NCI-H446 (cell line): Measurements from ENCODE around the gene ADGRB2.

ENCODE experiments used
- DNase-seq, 2 experiments: peaks; one replicate each; lab custom pipeline; 2025; lab: John Stamatoyannopoulos, UW

The ADGRB2 gene, protein sequence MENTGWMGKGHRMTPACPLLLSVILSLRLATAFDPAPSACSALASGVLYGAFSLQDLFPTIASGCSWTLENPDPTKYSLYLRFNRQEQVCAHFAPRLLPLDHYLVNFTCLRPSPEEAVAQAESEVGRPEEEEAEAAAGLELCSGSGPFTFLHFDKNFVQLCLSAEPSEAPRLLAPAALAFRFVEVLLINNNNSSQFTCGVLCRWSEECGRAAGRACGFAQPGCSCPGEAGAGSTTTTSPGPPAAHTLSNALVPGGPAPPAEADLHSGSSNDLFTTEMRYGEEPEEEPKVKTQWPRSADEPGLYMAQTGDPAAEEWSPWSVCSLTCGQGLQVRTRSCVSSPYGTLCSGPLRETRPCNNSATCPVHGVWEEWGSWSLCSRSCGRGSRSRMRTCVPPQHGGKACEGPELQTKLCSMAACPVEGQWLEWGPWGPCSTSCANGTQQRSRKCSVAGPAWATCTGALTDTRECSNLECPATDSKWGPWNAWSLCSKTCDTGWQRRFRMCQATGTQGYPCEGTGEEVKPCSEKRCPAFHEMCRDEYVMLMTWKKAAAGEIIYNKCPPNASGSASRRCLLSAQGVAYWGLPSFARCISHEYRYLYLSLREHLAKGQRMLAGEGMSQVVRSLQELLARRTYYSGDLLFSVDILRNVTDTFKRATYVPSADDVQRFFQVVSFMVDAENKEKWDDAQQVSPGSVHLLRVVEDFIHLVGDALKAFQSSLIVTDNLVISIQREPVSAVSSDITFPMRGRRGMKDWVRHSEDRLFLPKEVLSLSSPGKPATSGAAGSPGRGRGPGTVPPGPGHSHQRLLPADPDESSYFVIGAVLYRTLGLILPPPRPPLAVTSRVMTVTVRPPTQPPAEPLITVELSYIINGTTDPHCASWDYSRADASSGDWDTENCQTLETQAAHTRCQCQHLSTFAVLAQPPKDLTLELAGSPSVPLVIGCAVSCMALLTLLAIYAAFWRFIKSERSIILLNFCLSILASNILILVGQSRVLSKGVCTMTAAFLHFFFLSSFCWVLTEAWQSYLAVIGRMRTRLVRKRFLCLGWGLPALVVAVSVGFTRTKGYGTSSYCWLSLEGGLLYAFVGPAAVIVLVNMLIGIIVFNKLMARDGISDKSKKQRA (N-terminal part only)

DNA sequence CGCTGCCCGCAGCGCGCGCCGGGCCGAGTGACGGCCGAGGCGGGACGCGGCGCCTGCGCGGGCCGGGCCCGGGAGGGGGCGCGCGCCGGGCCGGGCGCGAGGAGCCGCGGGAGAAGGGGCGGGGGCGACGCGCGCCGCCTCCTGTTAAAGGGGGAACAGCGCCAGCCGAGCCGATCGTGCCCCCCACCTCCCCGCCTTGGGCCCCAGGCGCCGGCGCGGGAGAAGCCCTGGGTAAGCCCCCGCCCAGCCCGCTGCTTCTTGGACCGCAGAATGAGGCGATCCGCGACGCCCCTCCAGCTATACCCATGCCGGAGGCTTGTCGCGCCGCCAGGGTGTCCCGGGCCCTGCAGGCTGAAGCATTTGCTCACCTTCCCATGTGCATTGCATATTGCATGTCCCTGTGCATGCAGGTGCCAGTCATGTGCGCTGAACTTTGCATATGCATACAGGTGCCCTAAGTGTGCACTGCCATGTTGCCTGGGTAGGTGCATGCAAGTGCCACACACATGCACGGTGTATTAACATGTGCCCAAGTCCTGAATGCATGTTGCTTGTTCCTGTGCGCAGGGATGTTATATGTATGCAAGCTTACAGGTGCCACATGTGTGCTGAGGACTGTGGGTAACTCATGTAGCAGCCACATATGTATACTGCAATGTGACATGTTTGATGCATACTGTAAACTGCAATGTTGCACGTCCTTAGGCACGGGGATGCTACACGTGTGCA, at the start of gene ADGRB2:
Gene ADGRB2, minus strand, starts transcription at position 29 of the 729 bp plus-strand sequence. CDS start 7,119 bp downstream, outside the sequence.
- peak in 1 of 2 experiments; percentile 43 for DNase-seq

DNA sequence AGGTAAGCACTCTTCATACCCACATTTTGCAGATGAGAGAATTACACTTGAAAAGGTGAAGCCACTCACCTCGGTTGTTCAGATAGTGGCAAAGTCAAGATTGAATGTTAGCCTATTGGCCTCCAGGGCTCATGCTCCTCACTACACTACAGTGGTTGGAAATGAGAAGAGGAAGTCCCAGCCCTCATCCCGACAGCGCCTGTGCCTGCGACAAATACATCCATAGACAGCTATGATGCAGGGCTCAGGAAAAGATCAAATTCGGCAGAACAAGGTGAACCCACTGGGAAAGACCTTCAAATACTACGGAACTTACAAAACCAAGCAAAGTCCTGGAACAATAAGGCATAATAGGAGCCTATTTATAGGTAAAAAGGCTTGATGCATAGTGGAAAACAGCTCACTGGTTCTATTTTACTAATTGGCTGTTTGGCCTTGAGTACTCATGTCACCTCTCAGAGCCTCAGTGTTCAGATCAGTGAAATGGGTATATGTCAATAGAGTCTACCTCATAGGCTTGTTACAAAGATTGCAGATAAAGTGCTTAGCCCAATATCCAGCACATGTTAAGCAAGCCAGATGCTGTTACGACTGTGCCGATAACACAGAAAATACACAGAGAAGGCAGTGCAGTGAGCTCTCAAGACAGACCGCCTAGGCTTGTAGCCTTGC, 48.2 kb upstream of the ADGRB2 start:
- DNase-seq: no peak

DNA sequence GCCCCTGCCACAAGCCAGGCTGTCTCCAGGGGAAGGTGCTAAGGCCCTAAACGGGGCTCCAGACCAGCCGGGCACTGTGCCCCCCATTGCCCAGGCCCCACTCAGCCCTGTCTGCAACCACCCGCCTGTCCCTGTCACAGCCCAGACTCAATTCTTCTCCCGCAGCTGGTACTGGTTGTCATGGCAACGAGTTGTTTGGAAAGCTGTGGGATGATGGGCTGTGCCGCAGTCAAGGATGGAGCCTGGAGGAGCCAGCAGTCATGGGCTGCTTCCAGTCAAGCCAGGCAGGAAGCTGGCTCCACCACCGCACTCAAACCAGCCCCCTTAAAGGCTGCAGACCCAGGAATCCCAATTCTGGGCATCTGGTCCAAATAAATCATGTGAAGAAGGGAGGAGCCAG, 47.5 kb upstream of the ADGRB2 start:
- DNase-seq: peak; percentile 40 to 62

DNA sequence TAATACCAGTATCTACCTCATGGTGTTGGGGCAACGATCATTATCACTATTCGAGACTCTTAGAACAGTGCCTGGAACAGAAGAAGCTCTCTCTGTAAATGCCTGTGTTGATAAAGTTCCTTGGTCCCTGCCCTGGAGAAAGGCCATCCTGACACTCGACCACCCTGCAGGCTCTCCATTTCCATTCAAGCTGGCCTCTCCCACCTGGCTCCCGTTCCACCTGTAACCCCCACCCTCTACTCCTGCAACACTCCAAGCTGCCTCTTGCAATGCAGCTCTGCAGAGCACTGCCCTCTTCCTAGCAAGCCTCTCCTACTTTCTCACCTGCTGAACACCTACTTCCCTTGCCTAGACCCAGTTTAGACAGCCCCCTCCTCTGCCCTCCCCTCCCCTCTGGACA, 45.6 kb upstream of the ADGRB2 start:
- no peak for DNase-seq

DNA sequence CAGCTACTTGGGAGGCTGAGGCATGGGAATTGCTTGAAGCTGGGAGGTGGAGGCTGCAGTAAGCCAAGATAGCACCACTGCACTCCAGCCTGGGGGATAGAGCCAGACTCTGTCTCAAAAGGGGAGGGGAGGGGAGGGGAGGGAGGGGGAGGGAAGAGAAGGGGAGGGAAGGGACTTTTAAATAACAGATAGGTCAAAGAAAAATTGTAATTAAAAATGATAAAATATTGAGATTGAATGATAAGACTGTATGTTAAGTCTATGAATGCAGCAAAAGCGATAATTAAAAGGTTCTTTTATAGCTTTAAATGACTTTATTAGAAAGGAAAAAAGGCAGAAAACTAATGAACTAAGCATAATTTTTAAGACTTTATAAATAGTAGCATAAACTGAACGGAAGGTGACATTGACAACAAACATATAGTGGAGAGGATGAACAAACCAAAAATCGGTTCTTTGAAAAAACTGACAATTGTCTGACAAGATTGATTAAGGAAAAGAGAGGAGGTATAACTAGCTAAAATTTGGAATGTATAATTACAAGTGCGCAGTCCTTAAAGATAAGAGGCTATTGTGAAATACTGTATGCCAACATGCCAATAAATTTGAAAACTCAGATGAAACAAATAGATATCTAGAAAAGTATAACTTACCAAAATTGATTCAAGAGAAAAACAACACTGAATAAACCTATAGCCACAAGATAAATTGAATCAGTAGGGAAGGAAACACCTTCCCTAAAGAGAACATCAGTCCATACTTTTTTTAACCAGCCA, 43.3 kb upstream of the ADGRB2 start:
- no peak for DNase-seq

DNA sequence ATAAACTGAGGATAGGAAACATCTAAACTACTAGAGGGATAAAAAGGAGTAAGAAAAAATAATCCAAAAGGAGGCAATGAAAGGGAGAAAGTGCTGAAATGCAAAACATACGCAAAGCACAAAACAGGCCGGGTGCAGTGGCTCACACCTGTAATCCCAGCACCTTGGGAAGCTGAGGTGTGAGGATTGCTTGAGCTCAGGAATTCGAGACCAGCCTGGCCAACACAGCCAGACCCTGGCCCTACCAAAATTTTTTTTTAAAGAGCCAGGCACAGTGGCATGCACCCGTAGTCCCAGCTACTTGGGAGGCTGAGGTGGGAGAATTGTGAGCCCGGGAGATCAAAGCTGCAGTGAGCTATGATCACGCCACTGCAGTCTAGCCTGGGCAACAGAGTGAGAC, 41.2 kb upstream of the ADGRB2 start:
- DNase-seq: no peak

DNA sequence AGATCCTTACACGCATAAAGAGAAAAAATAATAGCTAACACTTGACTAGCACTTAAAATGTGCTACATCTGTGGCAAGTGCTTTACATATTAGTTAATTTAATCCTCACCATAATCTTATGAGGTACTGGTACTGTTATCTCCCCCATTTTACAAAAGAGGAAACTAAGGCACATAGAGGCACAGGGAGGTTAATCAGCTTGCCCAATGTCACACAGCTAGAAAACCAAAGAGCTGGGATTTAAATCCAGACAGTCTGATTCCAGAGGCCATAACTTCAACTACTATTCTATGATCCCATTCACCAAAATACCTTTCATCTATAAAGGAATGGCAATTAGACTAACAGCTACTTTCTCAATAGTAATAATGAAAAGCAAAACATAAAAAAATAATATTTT, 40.0 kb upstream of the ADGRB2 start:
- no peak for DNase-seq

DNA sequence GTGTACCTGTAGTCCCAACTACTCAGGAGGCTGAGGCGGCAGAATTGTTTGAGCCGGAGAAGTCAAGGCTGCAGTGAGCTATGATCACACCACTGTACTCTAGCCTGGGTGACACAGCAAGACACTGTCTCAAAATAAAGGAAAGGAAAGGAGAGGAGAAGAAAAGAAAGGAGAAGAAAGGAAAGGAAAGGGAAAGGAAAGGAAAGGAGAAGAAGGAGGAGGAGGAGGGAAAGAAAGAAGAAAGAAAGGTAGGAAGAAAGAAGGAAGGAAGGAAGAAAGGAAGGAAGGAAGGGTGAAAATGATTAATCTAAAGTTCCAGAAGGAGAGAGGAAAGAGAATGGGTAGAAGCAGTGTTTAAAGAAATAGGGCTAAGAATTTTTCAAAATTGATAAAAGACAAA, 39.5 kb upstream of the ADGRB2 start:
- DNase-seq: no peak

DNA sequence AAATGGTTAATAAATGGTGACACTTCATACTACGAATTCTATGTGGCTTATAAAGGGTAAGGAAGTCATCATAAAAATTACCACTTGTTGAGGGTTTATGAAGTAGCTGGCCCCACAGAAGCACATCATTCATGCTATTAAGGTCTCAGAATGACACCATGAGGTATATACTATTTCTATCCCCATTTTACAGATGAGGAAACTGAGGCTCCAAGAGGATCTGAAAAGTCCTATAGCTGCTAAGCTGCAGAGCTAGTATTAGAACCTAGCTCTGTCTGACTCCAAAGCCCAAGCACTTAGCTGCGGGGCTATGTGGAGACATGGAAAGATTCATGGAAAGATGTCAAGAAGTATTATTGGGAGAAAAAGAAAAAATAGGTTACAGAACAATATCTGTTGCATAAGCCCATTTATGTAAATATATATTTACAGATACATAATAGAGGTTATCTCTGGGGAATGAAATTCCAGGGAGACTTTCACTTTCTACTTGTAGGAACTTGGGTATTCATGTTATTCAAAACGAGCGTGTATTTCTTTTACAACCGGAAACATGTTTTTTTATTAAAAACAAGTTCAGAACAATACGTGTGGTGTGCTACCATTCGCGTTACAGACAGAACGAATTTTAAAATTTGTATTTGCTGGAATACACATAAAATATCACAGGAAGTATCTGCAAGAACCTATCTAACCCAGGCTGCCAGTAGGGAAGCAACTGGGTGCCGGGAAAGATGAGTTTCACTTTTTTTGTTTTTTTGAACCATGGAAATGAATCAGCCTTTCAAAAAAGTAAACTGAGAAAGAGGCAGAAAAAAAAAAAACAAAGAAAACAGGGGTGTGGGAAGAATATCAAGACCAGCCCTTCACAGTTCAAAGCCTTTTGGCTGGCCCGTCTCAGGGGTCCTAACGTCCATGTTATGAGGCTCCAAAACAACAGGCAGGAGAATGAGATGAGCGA, 38.3 kb upstream of the ADGRB2 start:
- no peak for DNase-seq

DNA sequence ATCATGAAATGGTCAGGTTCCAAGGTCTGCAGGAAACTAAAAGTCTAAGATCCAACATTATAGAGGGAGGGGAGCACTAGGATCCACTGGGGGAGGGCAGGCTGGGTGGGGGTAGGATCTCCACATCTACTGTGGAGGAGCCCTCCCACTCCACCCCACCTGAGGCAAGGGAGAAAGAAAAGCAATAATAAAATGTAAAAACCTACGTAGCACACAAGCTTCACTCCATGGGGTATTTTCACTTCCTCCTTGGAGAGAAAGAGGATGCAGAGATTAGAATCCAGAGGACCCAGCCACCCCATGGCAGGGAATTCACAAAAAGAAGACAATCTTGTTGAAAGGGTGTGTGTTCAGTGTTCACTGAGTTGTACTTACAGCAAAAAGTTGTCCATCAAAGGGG, 37.3 kb upstream of the ADGRB2 start:
- no peak for DNase-seq

DNA sequence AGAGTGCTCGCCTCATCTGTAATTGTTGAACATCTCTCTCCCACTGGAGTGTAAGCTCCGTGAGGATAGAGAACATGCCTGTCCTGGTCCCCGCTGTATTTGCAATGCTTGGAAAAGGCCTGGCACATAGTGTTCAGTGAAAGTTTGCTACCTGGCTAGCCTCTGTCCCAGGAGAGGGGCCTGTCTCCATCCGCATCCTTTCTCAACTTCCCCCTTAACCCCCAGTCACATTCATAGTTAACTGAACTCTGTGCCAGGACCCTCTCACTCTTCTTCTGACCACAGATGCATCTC, 36.5 kb upstream of the ADGRB2 start:
- DNase-seq: no peak

DNA sequence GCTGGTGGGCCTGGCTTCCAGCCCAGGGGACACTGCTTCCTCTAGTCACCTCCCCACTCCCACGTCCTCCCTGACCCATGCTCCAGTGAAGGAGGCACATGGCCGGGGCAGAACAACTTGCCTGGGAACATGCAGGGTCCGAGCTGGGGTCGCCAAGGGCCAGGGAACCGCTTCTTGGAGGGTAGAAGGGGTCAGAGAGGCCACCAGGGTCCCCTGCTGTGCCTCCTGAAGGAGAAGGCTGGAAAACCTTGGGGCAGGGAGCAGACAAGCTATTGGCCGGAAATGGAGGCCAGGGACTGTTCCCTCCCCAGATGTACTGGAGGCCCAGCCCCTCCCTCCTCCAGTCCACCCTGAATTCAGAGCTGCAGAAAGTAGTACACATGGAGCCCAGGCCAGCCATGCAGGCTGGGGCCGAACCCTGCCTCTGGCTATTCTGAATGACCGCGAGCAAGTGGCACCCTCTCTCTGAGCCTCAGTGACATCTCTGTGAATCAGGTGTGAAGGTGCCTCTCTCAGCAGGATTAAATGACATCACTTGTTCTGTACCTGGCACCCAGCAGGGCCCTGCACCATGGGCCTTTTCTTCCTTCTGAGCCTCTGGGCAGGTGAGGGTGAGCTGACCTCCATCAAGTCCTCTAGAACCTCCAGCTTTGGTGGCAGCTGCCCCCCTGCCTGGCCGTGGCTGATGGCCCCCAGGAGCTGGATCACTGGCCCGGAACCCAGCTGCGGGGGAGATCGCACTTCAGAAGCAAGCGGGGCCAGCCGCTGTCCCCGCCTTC, 35.9 kb upstream of the ADGRB2 start:
- no peak for DNase-seq

DNA sequence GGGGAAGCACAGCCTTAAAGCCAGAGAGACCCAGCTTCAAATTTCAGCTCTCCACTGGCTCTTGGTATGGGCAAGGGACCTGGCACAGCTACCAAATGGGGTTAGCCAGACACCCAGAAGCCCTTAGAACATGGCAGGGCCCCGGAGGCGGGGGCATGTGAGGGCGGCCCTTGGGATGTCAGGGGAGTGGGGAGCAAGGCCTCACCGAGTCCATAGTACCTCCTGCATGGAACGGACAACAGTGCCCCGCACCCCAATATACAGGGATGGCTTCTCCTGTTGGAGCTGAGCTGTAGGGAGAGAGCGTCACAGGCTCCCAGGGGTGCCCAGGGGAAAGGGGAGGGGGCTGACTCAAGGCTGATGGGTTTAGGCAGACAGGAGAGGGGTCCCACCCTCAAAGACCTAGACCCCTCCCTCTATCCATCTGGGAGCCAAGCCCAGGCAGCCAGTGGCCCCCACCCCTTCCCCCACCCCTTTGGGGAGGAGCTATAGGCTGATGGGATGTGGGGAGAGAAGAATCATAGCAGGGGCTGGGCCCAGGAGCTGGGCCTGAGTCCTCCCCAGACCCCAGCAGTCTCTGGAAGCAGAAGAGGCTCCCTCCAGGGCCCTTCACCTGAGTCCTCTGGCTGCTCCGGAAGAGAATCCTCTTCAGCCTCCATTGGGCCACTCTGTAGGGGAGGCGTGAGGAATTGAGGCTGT, 35.2 kb upstream of the ADGRB2 start:
- no peak for DNase-seq

DNA sequence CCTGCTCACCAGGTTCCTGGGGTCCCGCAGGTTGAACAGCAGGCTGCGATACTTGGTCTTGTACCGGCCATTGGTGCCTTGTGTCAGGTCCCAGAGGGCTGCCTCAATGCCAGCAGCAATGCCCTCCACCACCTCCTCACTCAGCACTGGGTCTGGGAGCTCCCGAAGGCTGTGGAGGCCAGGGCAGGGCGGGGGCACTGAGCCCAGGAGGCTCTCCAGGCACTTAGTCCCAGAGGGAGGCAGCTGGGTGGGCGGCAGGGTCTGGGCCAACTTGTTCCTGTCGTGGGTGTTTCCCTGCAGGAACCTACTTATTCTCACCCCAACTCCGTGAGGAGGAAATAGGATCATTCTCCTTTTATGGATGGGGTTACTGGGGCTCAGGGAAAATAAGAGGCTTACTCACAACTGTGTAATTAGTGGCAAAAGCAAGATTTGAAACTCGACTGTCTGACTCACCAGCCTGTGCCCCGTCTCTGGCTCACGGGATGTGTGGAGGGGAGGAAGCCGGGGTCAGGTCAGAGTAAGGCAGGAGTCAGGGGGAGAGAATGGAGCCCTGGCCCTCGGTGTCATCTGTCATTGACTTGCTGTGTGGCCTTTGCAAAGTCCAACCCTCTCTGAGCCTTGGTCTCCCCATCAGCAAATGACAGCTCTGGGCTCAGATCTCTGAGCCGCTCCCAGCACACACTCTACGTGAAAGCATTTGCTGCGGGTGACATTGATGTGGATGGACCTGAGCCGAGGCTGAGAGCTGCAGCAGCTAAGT, 34.5 kb upstream of the ADGRB2 start:
- no peak for DNase-seq

DNA sequence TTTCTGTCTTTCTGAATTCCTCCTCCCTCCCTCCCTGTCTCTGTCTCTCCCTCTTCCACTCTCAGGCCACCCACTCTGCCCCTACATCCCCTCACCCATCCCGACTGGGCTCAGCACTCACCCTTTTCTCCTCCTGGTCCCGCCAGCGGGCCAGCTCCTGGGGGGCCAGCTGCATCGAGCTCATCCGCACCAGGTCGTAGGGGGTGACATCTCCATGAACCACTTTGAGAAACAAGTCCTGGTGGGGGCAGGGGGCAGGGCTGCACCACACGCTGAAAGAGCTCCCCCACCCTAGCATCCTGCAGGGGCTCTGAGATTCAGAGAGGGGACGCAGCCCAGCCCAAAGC, 33.9 kb upstream of the ADGRB2 start:
- DNase-seq: no peak

DNA sequence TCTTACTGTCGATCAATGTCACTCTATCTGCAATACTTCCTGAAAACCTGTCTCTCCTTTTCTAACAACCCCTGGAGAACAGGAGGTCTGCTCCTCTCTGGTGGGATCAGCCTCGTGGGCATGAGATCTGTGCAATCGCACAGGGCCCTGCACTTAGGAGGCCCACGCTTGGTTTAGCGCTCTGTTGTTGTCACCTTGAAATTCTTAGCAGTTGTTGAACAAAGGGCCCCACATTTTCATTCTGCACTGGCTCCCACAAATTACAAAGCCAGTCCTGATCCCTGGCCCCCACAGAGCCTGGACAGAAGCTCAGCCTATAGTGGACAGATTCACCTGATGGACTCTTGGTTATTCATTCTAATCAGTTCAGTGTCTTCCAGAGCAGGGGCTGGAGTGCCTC, 33.1 kb upstream of the ADGRB2 start:
- no peak for DNase-seq

DNA sequence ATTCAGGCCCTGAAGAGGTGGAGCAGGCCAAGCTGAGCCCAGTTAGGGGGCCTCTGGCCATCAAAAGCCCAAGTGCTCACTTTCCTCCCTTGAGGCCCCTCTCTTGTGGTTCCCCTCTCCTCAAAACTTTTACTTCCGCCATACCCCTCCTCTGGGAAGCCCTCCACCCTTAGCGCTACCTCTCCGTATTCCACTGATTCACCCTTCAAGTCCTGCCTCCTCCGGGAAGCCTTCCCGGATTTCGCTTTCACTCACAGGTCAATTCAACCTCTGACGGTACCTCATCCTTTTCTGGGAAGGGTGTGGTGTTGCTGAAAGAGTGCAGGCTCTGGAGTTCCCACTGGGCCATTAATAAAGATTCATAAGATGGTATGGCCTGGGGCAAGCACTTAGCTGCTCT, 32.6 kb upstream of the ADGRB2 start:
- no peak for DNase-seq
